SK-N-SH (cell line): Measurements from ENCODE around the gene EPB41L4B. TPM values are rescaled to one million over a fixed set of nuclear protein-coding genes. Genes with fewer than 3 reads are reported as not detected.

ENCODE experiments used
- CTCF ChIA-PET: fragments of 300-600, 350-600 bp; formaldehyde crosslinking; extraction: SDS; loops from one replicate; lab custom pipeline; 2021; lab: Yijun Ruan, JAX
- POLR2A ChIA-PET: fragments of 350-600 bp; sonication (Branson Sonifier 250); formaldehyde crosslinking; extraction: SDS; loops from one replicate; lab custom pipeline; 2020; ENCODE audit warnings: antibody characterized with exemption, inconsistent platforms; lab: Yijun Ruan, JAX
- DNase-seq: peaks from one replicate; pipeline ENCODE4 v3.0.0; 2012
- H2AFZ ChIP-seq: fragments of 200-600 bp; sonication (generic); 2 replicates; pipeline ENCODE4 v1.8.1; 2016; ENCODE audit warnings: antibody characterized with exemption, mild to moderate bottlenecking, low read depth
- H3F3A ChIP-seq: fragments of 200-600 bp; sonication (generic); replicated peaks from 2 replicates; pipeline ENCODE3; 2016; ENCODE audit warnings: antibody characterized with exemption, mild to moderate bottlenecking; ENCODE audit not compliant: insufficient read depth
- H3K27ac ChIP-seq, 2 experiments: fragments of 200-500 bp in 1 of 2; fragments of 200-600 bp in 1 of 2; sonication (Bioruptor generic) in 1 of 2; sonication (generic), shearing (Covaris generic) in 1 of 2; 2 replicates each; pipeline versions ENCODE4 v1.5.1 to v1.6.1; 2014 to 2016; ENCODE audit warnings: low read depth in 2 of 2, inconsistent platforms in 1 of 2, low read length in 1 of 2, mild to moderate bottlenecking in 1 of 2, mixed read lengths in 1 of 2
- H3K27me3 ChIP-seq: fragments of 200-600 bp; sonication (generic), shearing (Covaris generic); 2 replicates; pipeline ENCODE4 v1.6.1; 2016; ENCODE audit warnings: mixed run types; ENCODE audit not compliant: insufficient read depth
- H3K36me3 ChIP-seq, 2 experiments: fragments of 200-500 bp in 1 of 2; fragments of 200-600 bp in 1 of 2; sonication (Bioruptor generic) in 1 of 2; sonication (generic) in 1 of 2; replicated peaks in 1 of 2; 2 replicates each; pipeline versions ENCODE3 to v1.5.1; 2014 to 2016; ENCODE audit warnings: low read length in 1 of 2, mild to moderate bottlenecking in 1 of 2; ENCODE audit not compliant: insufficient read depth in 2 of 2, control insufficient read depth in 1 of 2
- H3K4me1 ChIP-seq, 2 experiments: fragments of 200-500 bp in 1 of 2; fragments of 200-600 bp in 1 of 2; sonication (Bioruptor generic) in 1 of 2; sonication (generic), shearing (Covaris generic) in 1 of 2; 2 replicates each; pipeline versions ENCODE4 v1.5.1 to v1.6.1; 2014 to 2016; ENCODE audit warnings: low read depth in 1 of 2, low read length in 1 of 2, mixed run types in 1 of 2; ENCODE audit not compliant: insufficient read depth in 2 of 2, control insufficient read depth in 1 of 2
- H3K4me2 ChIP-seq: fragments of 200-600 bp; sonication (generic), shearing (Covaris generic); 2 replicates; pipeline ENCODE4 v1.6.1; 2017; ENCODE audit warnings: mixed run types
- H3K4me3 ChIP-seq, 2 experiments: fragments of 200-500 bp in 1 of 2; fragments of 200-600 bp in 1 of 2; sonication (Bioruptor generic) in 1 of 2; sonication (generic), shearing (Covaris generic) in 1 of 2; 2 replicates each; pipeline versions ENCODE4 v1.5.1 to v1.8.1; 2014 to 2016; ENCODE audit warnings: low read depth in 2 of 2, inconsistent platforms in 1 of 2, low read length in 1 of 2, mild to moderate bottlenecking in 1 of 2, mixed read lengths in 1 of 2, moderate library complexity in 1 of 2
- H3K79me2 ChIP-seq: fragments of 200-600 bp; sonication (generic); 2 replicates; pipeline ENCODE4 v1.8.1; 2017; ENCODE audit warnings: mild to moderate bottlenecking; ENCODE audit not compliant: insufficient read depth
- H3K9ac ChIP-seq: fragments of 200-600 bp; sonication (generic); 2 replicates; pipeline ENCODE4 v1.6.1; 2017; ENCODE audit warnings: mixed run types
- H3K9me2 ChIP-seq: fragments of 200-600 bp; sonication (generic); 2 replicates; pipeline ENCODE4 v1.6.1; 2017; ENCODE audit warnings: mixed run types
- H3K9me3 ChIP-seq: fragments of 200-600 bp; sonication (generic); 2 replicates; pipeline ENCODE4 v1.6.1; 2017; ENCODE audit warnings: mixed run types, mild to moderate bottlenecking, moderate library complexity
- H4K20me1 ChIP-seq: fragments of 200-600 bp; sonication (generic); 2 replicates; pipeline ENCODE4 v1.6.1; 2017; ENCODE audit warnings: mild to moderate bottlenecking, mixed run types; ENCODE audit not compliant: insufficient read depth
- EP300 ChIP-seq, 2 experiments: IDR thresholded peaks; 2 replicates each; pipeline versions ENCODE4 v1.4.0 to v1.6.1; 2012; ENCODE audit warnings: borderline replicate concordance in 1 of 2, low read depth in 1 of 2, low read length in 1 of 2
- EZH2phosphoT487 ChIP-seq: fragments of 200-600 bp; sonication (generic); IDR thresholded peaks from 2 replicates; pipeline ENCODE4 v1.6.1; 2017; ENCODE audit warnings: low read depth, mixed run types, mild to moderate bottlenecking, antibody characterized with exemption, moderate library complexity, borderline replicate concordance
- FOXJ3 ChIP-seq: sonication (generic); formaldehyde crosslinking; IDR thresholded peaks from 2 replicates; pipeline ENCODE4 v1.5.1; 2020; ENCODE audit warnings: mild to moderate bottlenecking, missing genetic modification reagents
- JUND ChIP-seq: IDR thresholded peaks from 2 replicates; pipeline ENCODE4 v1.4.0; 2012
- MAX ChIP-seq: IDR thresholded peaks from 2 replicates; pipeline ENCODE4 v1.4.0; 2012; ENCODE audit warnings: low read depth
- PBX3 ChIP-seq: IDR thresholded peaks from 2 replicates; pipeline ENCODE4; 2012
- POLR2AphosphoS5 ChIP-seq: IDR thresholded peaks from 2 replicates; pipeline ENCODE4 v1.6.1; 2012; ENCODE audit warnings: low read depth, low read length
- RAD21 ChIP-seq: IDR thresholded peaks from 2 replicates; pipeline ENCODE4 v1.6.1; 2012; ENCODE audit warnings: mild to moderate bottlenecking, low read length
- REST ChIP-seq: IDR thresholded peaks from 2 replicates; pipeline ENCODE4 v1.6.1; 2012; ENCODE audit warnings: mild to moderate bottlenecking, low read depth, low read length, moderate library complexity
- RFX5 ChIP-seq: IDR thresholded peaks from 2 replicates; pipeline ENCODE4 v1.6.1; 2012; ENCODE audit warnings: mild to moderate bottlenecking, improper control_type of control experiment, low read length
- RXRA ChIP-seq: IDR thresholded peaks from 2 replicates; pipeline ENCODE4 v1.4.0; 2012; ENCODE audit warnings: low read depth, mild to moderate bottlenecking, borderline replicate concordance
- SIN3A ChIP-seq: IDR thresholded peaks from 2 replicates; pipeline ENCODE4 v1.6.1; 2012; ENCODE audit warnings: low read depth, mild to moderate bottlenecking, low read length, moderate library complexity, borderline replicate concordance
- TAF1 ChIP-seq: IDR thresholded peaks from 2 replicates; pipeline ENCODE4 v1.6.1; 2012; ENCODE audit warnings: low read depth, mild to moderate bottlenecking, low read length, moderate library complexity, borderline replicate concordance
- TCF12 ChIP-seq: IDR thresholded peaks from 2 replicates; pipeline ENCODE4 v1.4.0; 2012
- TEAD4 ChIP-seq: IDR thresholded peaks from 2 replicates; pipeline ENCODE4 v1.4.0; 2012; ENCODE audit warnings: mild to moderate bottlenecking, borderline replicate concordance; ENCODE audit not compliant: insufficient read depth
- USF1 ChIP-seq: IDR thresholded peaks from 2 replicates; pipeline ENCODE4 v1.4.0; 2012; ENCODE audit warnings: low read depth, borderline replicate concordance
- ZBTB33 ChIP-seq: IDR thresholded peaks from 2 replicates; pipeline ENCODE4 v1.4.0; 2012; ENCODE audit warnings: low read depth, borderline replicate concordance
- WGBS: methylation state at CpG from one replicate; pipeline ENCODE4 v1.1.6; 2017; ENCODE audit warnings: low lambda C conversion rate; 5-methylcytosine and 5-hydroxymethylcytosine counted together
- polyA plus RNA-seq, 3 experiments: library from polyadenylated mRNA; depleted of rRNA; stranded (reverse); fragments of >200 nt; gene quantifications; 2 replicates each; pipeline ENCODE4 v1.2.3, GENCODE V29; 2012

EPB41L4B gene
- polyA plus RNA-seq, 1 of the 3 experiments (the other 2 are of a cell fraction) = 0.59 TPM

GRCh38 chr9:109139851-109140250 is 181.0 kb downstream of the EPB41L4B start:
- Histone ChIP-seq H3K27ac (no peak overlapping the region), H3K4me3 (no peak overlapping the region), H3K9me3 (no peaks in the 10 kb centered on the region), H3K9ac (no peak overlapping the region), H3K4me2 (no peak overlapping the region), H4K20me1 (no peaks in the 10 kb centered on the region), H3K4me1 (peaks cover 0 to 3% of the 10 kb centered on the region in 2 experiments; a peak in 1 of 4 replicates), H3F3A (no peaks in the 10 kb centered on the region), H3K36me3 (no peaks in the 10 kb centered on the region), H3K27me3 (no peaks in the 10 kb centered on the region), H2AFZ (no peak overlapping the region), H3K9me2 (no peaks in the 10 kb centered on the region), H3K79me2 (no peaks in the 10 kb centered on the region)
- TF ChIP-seq USF1 = no peak
- TF ChIP-seq TCF12 = no peak
- TF ChIP-seq REST = no peak
- TF ChIP-seq ZBTB33 = no peak
- TF ChIP-seq JUND = no peak
- TF ChIP-seq FOXJ3 = no peak
- no peak for TF ChIP-seq TEAD4
- no peak for TF ChIP-seq RFX5
- no peak for TF ChIP-seq TAF1
- no peak for TF ChIP-seq PBX3
- no peak for TF ChIP-seq EP300 (IDR thresholded peaks at IDR 0.05; ENCODE audit: borderline replicate concordance in 1 of 2, low read depth in 1 of 2, low read length in 1 of 2)
- no peak for TF ChIP-seq RXRA
- no peak for TF ChIP-seq POLR2AphosphoS5
- no peak for TF ChIP-seq RAD21
- TF ChIP-seq MAX = no peak
- no peak for TF ChIP-seq SIN3A
- TF ChIP-seq EZH2phosphoT487 = no peak
- no peak for DNase-seq
- ChIA-PET POLR2A (no interaction called here), CTCF (interaction anchor here (0.6 to 1.0 kb wide), 2 partner anchors 20 to 59 kb away, joined by 3 to 4 read pairs; no protein-coding TSS in a partner anchor)
- WGBS = 100% methylated on average over 1 of the region's 1 CpG
